ENCODE results near the gene ADAMTS5.

DNA sequence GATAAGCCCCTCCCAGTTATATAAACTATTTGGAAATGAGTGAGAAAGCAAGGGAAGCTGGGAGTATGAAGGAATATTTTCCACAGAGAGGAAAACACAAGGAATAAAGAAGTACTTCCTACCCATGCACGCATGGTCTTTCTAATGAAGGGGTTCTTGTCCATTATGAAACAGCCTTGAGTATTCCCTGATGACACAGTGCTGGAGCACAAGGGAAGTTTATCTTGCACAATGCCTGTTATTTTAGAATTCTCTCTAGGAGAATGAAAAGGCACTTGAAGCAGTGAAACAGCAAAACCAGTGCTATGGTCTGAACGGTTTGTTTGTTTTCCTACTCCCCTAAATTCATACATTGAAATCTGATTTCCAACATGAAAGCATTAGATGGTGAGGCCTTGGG, 83.1 kb downstream of the ADAMTS5 start:
- no peak for TF ChIP-seq POLR2A (IDR thresholded peaks at IDR 0.05)
- TF ChIP-seq, protein P1, sequence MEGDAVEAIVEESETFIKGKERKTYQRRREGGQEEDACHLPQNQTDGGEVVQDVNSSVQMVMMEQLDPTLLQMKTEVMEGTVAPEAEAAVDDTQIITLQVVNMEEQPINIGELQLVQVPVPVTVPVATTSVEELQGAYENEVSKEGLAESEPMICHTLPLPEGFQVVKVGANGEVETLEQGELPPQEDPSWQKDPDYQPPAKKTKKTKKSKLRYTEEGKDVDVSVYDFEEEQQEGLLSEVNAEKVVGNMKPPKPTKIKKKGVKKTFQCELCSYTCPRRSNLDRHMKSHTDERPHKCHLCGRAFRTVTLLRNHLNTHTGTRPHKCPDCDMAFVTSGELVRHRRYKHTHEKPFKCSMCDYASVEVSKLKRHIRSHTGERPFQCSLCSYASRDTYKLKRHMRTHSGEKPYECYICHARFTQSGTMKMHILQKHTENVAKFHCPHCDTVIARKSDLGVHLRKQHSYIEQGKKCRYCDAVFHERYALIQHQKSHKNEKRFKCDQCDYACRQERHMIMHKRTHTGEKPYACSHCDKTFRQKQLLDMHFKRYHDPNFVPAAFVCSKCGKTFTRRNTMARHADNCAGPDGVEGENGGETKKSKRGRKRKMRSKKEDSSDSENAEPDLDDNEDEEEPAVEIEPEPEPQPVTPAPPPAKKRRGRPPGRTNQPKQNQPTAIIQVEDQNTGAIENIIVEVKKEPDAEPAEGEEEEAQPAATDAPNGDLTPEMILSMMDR (IDR thresholded peaks at IDR 0.05) = no peak
